ENCODE measurements around the gene ZNF580. TPM values are rescaled to one million over a fixed set of nuclear protein-coding genes. Genes with fewer than 3 reads are reported as not detected.

The ZNF580 gene
- total and polyA plus RNA-seq, 11 donors: 8.2 to 41.5 (median 21.1) TPM

- Histone ChIP-seq H3K27ac (peak overlapping the region in 3 of 12 donors; percentile 27 to 96 (median 78)), H3K4me3 (no peak overlapping the region), H3K9me3 (no peaks in the 10 kb centered on the region), H3K27me3 (no peaks in the 10 kb centered on the region), H3K36me3 (peaks cover 0 to 27% (median 12%) of the 10 kb centered on the region in 9 donors), H3K4me1 (peaks cover 0 to 54% (median 11%) of the 10 kb centered on the region in 12 donors)
- peak in 1 of 4 donors; percentile 2 for ATAC-seq
- intact Hi-C loops (cut with DNase I): loop anchor here in 2 of 10 donors (2.0 to 5.0 kb wide), 2 partner anchors 16 to 105 kb away; no protein-coding TSS in a partner anchor
- TF ChIP-seq CTCF (IDR thresholded peaks at IDR 0.05) (no peak), POLR2A (IDR thresholded peaks at IDR 0.05) (no peak)
- 92 to 93% (median 92%) methylated on average over 37 to 40 of the region's 40 CpGs for WGBS, 4 donors
- DNase-seq: peak in 1 of 5 donors; percentile 61
Observed at GRCh38 chr19:55622242-55622969, 18.4 kb upstream of the ZNF580 start.

- no peaks in the 10 kb centered on the region for H3K27me3 ChIP-seq
- H3K36me3 ChIP-seq: peaks cover 0 to 20% (median 5%) of the 10 kb centered on the region in 9 donors
- H3K4me3 ChIP-seq: peak overlapping the region in 1 of 12 donors; percentile 64
- TF ChIP-seq POLR2A (IDR thresholded peaks at IDR 0.05) (no peak), CTCF (IDR thresholded peaks at IDR 0.05) (no peak)
- no peak for DNase-seq
- WGBS, 4 donors: 94 to 99% (median 95%) methylated on average over 7 of the region's 7 CpGs
- intact Hi-C loops (cut with DNase I): loop anchor here in 2 of 10 donors (2.0 to 5.0 kb wide), 2 partner anchors 16 to 106 kb away; no protein-coding TSS in a partner anchor
- H3K27ac ChIP-seq: peak overlapping the region in 11 of 12 donors; percentile 27 to 96 (median 91)
- H3K4me1 ChIP-seq: peaks cover 0 to 54% (median 11%) of the 10 kb centered on the region in 12 donors
- no peak for ATAC-seq
- H3K9me3 ChIP-seq: no peaks in the 10 kb centered on the region
Observed at GRCh38 chr19:55623130-55623529, 17.7 kb upstream of the ZNF580 start.

GRCh38 chr19:55623561-55623960, 17.2 kb upstream of the ZNF580 start:
- peaks cover 0 to 53% (median 11%) of the 10 kb centered on the region in 12 donors for H3K4me1 ChIP-seq
- H3K27me3 ChIP-seq: no peaks in the 10 kb centered on the region
- peak overlapping the region in 11 of 12 donors; percentile 73 to 96 (median 91) for H3K27ac ChIP-seq
- DNase-seq (no peak), ATAC-seq (peak in 1 of 4 donors; percentile 1)
- peak overlapping the region in 9 of 12 donors; percentile 46 to 72 (median 64) for H3K4me3 ChIP-seq
- TF ChIP-seq POLR2A (IDR thresholded peaks at IDR 0.05) (no peak), CTCF (IDR thresholded peaks at IDR 0.05) (no peak)
- peaks cover 0 to 20% (median 5%) of the 10 kb centered on the region in 9 donors for H3K36me3 ChIP-seq
- H3K9me3 ChIP-seq: no peaks in the 10 kb centered on the region
- intact Hi-C loops (cut with DNase I): loop anchor here in 2 of 10 donors (2.0 to 5.0 kb wide), 2 partner anchors 17 to 106 kb away; no protein-coding TSS in a partner anchor
- 30 to 37% (median 33%) methylated on average over 7 of the region's 7 CpGs for WGBS, 4 donors

Data from heart left ventricle (tissue), 16 donors.